Skeletal muscle satellite cell (primary cell): ENCODE data around the gene WDR5.

ENCODE experiments used
- H3K27me3 ChIP-seq: 2 replicates; pipeline ENCODE4 v1.7.0; 2013; ENCODE audit warnings: low read length; ENCODE audit not compliant: control insufficient read depth, insufficient read depth
- H3K36me3 ChIP-seq: 2 replicates; pipeline ENCODE4 v1.7.0; 2013; ENCODE audit warnings: mild to moderate bottlenecking, control low read depth, low read length; ENCODE audit not compliant: insufficient read depth
- H3K4me1 ChIP-seq: 2 replicates; pipeline ENCODE4 v1.7.0; 2013; ENCODE audit warnings: low read length; ENCODE audit not compliant: control insufficient read depth, insufficient read depth
- H3K4me2 ChIP-seq: 2 replicates; pipeline ENCODE4 v1.7.0; 2013; ENCODE audit warnings: mild to moderate bottlenecking, low read length
- H3K4me3 ChIP-seq: 2 replicates; pipeline ENCODE4 v1.7.0; 2013; ENCODE audit warnings: low read length
- H3K9ac ChIP-seq: 2 replicates; pipeline ENCODE4 v1.7.0; 2013; ENCODE audit warnings: mild to moderate bottlenecking, low read depth, low read length, moderate library complexity
- H3K9me3 ChIP-seq: replicated peaks from 2 replicates; pipeline ENCODE4 v1.7.0; 2013; ENCODE audit warnings: mild to moderate bottlenecking, control low read depth, low read length

The WDR5 gene

GRCh38 chr9:134162926-134163370 lies 27.1 kb downstream of the WDR5 start:
- H3K27me3 ChIP-seq, result no peaks in the 10 kb centered on the region
- H3K4me3 ChIP-seq, result no peak overlapping the region
- H3K9me3 ChIP-seq, result no peaks in the 10 kb centered on the region
- peak overlapping the region; percentile 72 for H3K9ac ChIP-seq
- H3K36me3 ChIP-seq, result peaks cover 19% of the 10 kb centered on the region
- H3K4me2 ChIP-seq, result no peak overlapping the region
- peaks cover 18% of the 10 kb centered on the region for H3K4me1 ChIP-seq

- Histone ChIP-seq H3K9ac (peak overlapping the region; percentile 72), H3K4me3 (no peak overlapping the region), H3K27me3 (no peaks in the 10 kb centered on the region), H3K36me3 (peaks cover 12% of the 10 kb centered on the region), H3K9me3 (no peaks in the 10 kb centered on the region), H3K4me2 (no peak overlapping the region), H3K4me1 (peaks cover 18% of the 10 kb centered on the region)
Measured at GRCh38 chr9:134163371-134164196, 27.7 kb downstream of the WDR5 start.

GRCh38 chr9:134164879-134165278 lies 29.0 kb downstream of the WDR5 start:
- peaks cover 18% of the 10 kb centered on the region for H3K4me1 ChIP-seq
- peaks cover 4% of the 10 kb centered on the region for H3K36me3 ChIP-seq
- no peaks in the 10 kb centered on the region for H3K9me3 ChIP-seq
- no peak overlapping the region for H3K4me3 ChIP-seq
- H3K9ac ChIP-seq, result no peak overlapping the region
- no peak overlapping the region for H3K4me2 ChIP-seq
- H3K27me3 ChIP-seq, result no peaks in the 10 kb centered on the region

GRCh38 chr9:134165357-134166315 lies 29.8 kb downstream of the WDR5 start:
- Histone ChIP-seq H3K27me3 (no peaks in the 10 kb centered on the region), H3K9ac (no peak overlapping the region), H3K4me3 (no peak overlapping the region), H3K4me2 (no peak overlapping the region), H3K9me3 (no peaks in the 10 kb centered on the region), H3K36me3 (no peaks in the 10 kb centered on the region), H3K4me1 (peaks cover 18% of the 10 kb centered on the region)

- H3K9me3 ChIP-seq, result no peaks in the 10 kb centered on the region
- H3K36me3 ChIP-seq, result no peaks in the 10 kb centered on the region
- H3K9ac ChIP-seq, result no peak overlapping the region
- no peak overlapping the region for H3K4me2 ChIP-seq
- peaks cover 18% of the 10 kb centered on the region for H3K4me1 ChIP-seq
- H3K27me3 ChIP-seq, result no peaks in the 10 kb centered on the region
- no peak overlapping the region for H3K4me3 ChIP-seq
Measured at GRCh38 chr9:134166374-134166773, 30.5 kb downstream of the WDR5 start.

GRCh38 chr9:134167530-134167931 lies 31.6 kb downstream of the WDR5 start:
- no peak overlapping the region for H3K4me3 ChIP-seq
- H3K9ac ChIP-seq, result no peak overlapping the region
- H3K4me1 ChIP-seq, result peaks cover 18% of the 10 kb centered on the region
- peak overlapping the region; percentile 1 for H3K4me2 ChIP-seq
- no peaks in the 10 kb centered on the region for H3K9me3 ChIP-seq
- no peaks in the 10 kb centered on the region for H3K36me3 ChIP-seq
- no peaks in the 10 kb centered on the region for H3K27me3 ChIP-seq

- Histone ChIP-seq H3K4me3 (no peak overlapping the region), H3K9me3 (no peaks in the 10 kb centered on the region), H3K4me1 (peaks cover 7% of the 10 kb centered on the region), H3K9ac (no peak overlapping the region), H3K27me3 (no peaks in the 10 kb centered on the region), H3K4me2 (no peak overlapping the region), H3K36me3 (no peaks in the 10 kb centered on the region)
Measured at GRCh38 chr9:134168757-134169550, 33.1 kb downstream of the WDR5 start.

- H3K4me2 ChIP-seq, result no peak overlapping the region
- H3K9ac ChIP-seq, result no peak overlapping the region
Measured at GRCh38 chr9:134169724-134170401, 34.0 kb downstream of the WDR5 start.

GRCh38 chr9:134170532-134171315 lies 34.8 kb downstream of the WDR5 start:
- Histone ChIP-seq H3K9ac (no peak overlapping the region), H3K36me3 (no peaks in the 10 kb centered on the region), H3K4me1 (peaks cover 7% of the 10 kb centered on the region), H3K4me2 (no peak overlapping the region), H3K27me3 (peaks cover 3% of the 10 kb centered on the region), H3K4me3 (no peak overlapping the region), H3K9me3 (no peaks in the 10 kb centered on the region)

More at GRCh38 chr9:134169724-134170401, 34.0 kb downstream of the WDR5 start:
- H3K36me3 ChIP-seq, result no peaks in the 10 kb centered on the region
- no peaks in the 10 kb centered on the region for H3K9me3 ChIP-seq
- H3K4me1 ChIP-seq, result peaks cover 7% of the 10 kb centered on the region
- H3K4me3 ChIP-seq, result no peak overlapping the region
- no peaks in the 10 kb centered on the region for H3K27me3 ChIP-seq
